GM10266 (cell line): ENCODE data around the gene PNPLA8.
"Not testable (repeated sequence)": the region's sequence is repeated elsewhere in the genome, so short reads cannot be mapped to it uniquely, and the experiment has no call there.

Experiments used
- DNase-seq: peaks from one replicate; pipeline ENCODE4 v3.0.0; 2012; ENCODE audit errors: extremely low spot score
- TF ChIP-seq, protein P1 (sequence below): IDR thresholded peaks from 2 replicates; pipeline ENCODE4 v1.5.1; 2012; ENCODE audit warnings: mild to moderate bottlenecking, low read depth; ENCODE audit not compliant: control insufficient read depth, insufficient read depth; ENCODE audit errors: missing control alignments

The PNPLA8 gene

GRCh38 chr7:108541478-108541877, 15.5 kb upstream of the PNPLA8 start:
- no peak for DNase-seq
- TF ChIP-seq, protein P1, sequence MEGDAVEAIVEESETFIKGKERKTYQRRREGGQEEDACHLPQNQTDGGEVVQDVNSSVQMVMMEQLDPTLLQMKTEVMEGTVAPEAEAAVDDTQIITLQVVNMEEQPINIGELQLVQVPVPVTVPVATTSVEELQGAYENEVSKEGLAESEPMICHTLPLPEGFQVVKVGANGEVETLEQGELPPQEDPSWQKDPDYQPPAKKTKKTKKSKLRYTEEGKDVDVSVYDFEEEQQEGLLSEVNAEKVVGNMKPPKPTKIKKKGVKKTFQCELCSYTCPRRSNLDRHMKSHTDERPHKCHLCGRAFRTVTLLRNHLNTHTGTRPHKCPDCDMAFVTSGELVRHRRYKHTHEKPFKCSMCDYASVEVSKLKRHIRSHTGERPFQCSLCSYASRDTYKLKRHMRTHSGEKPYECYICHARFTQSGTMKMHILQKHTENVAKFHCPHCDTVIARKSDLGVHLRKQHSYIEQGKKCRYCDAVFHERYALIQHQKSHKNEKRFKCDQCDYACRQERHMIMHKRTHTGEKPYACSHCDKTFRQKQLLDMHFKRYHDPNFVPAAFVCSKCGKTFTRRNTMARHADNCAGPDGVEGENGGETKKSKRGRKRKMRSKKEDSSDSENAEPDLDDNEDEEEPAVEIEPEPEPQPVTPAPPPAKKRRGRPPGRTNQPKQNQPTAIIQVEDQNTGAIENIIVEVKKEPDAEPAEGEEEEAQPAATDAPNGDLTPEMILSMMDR = no peak

DNA sequence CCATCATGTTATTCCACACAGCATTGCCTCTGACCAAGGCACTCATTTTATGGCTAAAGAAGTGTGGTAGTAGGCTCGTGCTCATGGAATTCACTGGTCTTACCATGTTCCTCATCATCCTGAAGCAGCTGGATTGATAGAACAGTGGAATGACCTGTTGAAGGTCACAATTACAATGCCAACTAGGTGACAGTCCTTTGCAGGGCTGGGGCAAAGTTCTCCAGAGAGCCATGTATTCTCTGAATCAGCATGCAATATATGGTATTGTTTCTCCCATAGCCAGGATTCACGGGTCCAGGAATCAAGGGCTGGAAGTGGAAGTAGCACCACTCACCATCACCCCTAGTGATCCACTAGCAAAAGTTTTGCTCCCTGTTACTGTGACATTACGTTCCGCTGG, 12.8 kb upstream of the PNPLA8 start:
- not testable (repeated sequence) for DNase-seq

GRCh38 chr7:108538236-108538635, 12.3 kb upstream of the PNPLA8 start:
- not testable (repeated sequence) for DNase-seq

DNA sequence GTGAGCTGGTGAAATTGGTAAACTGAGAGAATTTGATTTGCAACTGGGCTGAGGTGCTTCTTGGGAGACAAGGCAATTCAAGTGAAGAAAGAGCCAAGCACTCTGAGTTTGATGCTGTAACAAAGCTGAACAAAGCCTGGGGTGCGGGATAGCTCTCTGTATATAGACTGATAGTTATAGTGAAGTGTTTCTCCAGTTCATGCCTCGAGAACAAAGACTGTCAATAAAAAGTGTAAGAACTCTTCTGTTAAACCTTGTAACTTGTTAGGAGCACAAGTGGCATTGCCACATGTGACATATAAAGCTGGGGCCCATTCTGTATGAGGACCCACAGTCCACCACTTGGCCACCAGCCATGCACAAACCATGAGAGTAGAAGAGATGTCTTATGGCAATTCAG, 11.3 kb upstream of the PNPLA8 start:
- no peak for DNase-seq
- TF ChIP-seq, protein P1 = no peak

- DNase-seq = no peak
- TF ChIP-seq, protein P1 = no peak
Measured at GRCh38 chr7:108535744-108536143, 9.8 kb upstream of the PNPLA8 start.

- DNase-seq = no peak
- TF ChIP-seq, protein P1 = no peak
Measured at GRCh38 chr7:108535257-108535656, 9.3 kb upstream of the PNPLA8 start.

- no peak for DNase-seq
- TF ChIP-seq, protein P1 = no peak
Measured at GRCh38 chr7:108533712-108534111, 7.8 kb upstream of the PNPLA8 start.

GRCh38 chr7:108529341-108529740, 3.4 kb upstream of the PNPLA8 start:
- no peak for DNase-seq
- TF ChIP-seq, protein P1 = no peak
